HG02852 (cell line): ENCODE data around the gene FZR1.
"Not testable (repeated sequence)": the region's sequence is repeated elsewhere in the genome, so short reads cannot be mapped to it uniquely, and the experiment has no call there.

Source experiments
- ATAC-seq: cut with Tn5 transposase; IDR thresholded peaks from one replicate; pipeline ENCODE4 v1.9.1; 2021; ENCODE audit warnings: mild to moderate bottlenecking, moderate library complexity; ENCODE audit not compliant: unreplicated experiment

FZR1 gene

DNA sequence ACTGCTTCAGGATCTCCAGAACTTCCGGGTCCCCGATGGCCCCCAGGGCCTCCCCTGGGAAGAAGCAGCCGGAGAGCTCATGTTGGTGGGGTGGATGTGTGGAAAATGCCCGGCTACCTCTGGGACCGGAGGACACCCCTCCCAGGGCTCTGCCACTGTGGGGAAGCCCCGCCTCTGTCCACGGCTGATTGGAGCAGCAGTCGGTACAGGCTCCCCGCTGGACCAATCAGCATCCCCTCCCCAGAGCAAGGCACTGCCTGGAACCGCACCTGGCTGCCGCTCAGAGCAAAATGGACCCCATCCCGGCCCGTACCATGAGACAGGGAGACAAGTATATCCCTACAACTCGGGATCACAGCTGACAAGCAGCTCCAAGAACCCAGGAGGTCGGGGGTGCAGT lies 12.1 kb upstream of the FZR1 start:
- no peak for ATAC-seq

DNA sequence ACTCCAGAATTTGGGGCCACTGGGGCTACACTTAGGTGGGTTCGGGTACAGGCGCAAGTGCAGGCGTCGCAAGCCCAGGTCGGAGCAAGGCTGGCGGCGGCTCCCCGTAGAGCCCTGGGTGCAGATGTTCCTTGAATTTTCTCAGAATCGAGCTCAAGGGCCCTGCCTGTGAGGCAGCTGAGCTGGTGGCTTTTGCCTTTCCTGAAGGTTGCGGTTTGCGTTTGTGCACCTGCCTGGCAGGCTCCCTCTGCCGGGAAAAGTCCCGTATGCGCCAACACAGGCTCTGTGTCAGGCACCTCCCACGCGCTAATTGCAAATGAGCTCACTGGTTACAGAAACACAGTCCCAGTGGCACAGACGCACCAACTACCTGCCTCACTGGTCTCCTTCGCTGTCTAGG lies 11.6 kb upstream of the FZR1 start:
- ATAC-seq: no peak

DNA sequence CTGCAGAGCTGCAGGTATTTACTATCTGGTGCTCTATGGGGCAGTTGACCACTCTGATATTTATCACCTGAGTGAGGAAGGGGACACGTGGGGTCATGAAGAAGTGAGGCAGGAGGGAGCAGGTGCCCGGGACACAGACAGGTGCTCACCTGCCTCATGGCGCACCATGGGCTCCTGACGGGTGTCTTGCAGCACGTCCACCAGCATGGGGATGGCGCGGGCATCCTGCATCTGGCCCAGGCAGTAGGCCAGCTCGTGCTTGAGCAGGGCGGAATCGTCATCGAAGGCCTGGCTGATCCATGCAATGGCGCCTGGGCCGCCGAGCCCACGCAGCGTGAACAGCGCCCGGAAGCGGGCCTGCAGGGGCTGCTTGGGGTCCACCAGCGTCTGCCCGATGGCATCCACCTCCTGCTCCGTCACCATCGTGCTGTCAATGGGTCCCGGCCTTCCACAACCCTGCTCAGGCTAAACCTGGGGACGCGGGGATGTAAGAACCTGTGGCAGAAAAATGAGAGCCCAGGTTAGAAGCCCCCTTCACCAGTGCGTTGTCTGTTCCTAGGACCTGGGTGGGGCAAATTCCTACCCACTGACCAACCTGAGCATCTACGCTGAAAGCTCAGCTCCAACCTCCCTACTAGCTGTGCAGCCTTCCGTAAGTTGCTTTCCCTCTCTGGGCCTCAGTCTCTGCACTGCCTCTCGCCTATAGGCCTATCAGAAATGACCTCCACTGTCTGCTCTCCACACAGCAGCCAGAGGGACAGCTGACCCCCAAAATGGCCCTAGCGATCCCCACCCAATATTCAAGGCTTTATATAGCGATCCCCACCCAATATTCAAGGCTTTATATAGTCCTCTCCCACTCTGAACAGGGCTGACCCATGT lies 9.5 kb upstream of the FZR1 start:
- ATAC-seq: no peak

DNA sequence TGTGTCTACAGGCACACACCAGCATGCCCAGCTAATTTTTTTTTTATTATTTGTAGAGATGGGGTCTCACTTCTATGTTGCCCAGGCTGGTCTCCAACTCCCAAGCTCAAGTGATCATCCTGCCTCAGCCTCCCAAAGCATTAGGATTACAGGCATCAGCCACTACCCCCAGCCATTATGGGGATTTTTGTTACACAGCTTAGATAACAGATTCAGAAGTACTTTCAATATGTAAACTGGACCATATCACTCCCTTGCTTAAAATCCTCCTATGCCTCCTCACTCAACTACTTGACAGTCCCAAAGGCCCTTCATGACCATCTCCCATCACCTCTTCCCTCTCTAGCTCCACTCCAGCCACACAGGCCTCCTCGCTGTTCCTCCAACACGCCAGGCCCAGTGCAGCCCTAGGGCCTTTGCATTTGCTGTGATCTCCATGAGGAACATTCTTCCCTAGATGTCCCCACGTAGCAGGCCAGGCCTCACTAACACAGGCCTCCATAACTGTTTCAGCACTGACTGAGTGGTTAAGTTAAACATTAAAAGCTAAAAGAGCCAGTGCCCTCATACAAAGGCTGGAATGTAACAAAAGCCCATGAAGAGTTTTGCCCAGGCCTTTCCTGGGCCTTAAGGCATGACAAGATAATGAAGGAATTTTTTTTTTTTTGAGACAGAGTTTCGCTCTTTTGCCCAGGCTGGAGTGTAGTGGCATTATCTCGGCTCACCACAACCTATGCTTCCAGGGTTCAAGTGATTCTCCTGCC lies 8.2 kb upstream of the FZR1 start:
- no peak for ATAC-seq

DNA sequence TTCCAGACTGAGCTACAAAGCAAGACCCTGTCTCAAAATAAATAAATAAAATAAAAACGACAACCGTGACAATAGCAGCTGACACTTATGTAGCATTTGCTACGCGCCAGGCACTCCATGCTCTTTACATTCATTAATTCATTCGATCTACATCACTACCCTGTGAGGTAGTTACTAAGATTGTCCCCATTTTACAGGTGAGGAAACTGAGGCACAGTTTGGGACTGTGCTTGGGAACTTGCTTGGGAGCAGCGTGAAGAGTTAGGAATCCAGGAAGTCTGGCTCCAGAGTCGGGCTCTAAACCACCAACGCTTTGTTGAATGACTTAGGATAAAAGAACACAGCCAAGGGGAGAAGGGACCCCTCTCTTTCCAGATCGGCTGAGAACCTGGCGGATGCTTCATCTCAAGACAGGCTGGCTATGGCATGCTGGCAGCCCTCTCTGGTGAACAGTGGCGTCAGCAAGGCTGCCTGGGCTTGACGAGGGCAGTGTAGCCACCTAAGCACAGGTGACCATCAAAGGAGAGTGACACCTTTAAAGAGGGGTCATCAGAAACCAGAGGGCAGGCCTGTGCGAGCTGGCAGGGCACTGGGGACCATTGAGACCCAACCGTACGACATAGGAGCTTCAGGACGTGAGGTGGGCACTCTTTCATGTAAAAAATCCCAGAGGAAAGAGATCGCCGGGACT lies 6.2 kb upstream of the FZR1 start:
- ATAC-seq: no peak

DNA sequence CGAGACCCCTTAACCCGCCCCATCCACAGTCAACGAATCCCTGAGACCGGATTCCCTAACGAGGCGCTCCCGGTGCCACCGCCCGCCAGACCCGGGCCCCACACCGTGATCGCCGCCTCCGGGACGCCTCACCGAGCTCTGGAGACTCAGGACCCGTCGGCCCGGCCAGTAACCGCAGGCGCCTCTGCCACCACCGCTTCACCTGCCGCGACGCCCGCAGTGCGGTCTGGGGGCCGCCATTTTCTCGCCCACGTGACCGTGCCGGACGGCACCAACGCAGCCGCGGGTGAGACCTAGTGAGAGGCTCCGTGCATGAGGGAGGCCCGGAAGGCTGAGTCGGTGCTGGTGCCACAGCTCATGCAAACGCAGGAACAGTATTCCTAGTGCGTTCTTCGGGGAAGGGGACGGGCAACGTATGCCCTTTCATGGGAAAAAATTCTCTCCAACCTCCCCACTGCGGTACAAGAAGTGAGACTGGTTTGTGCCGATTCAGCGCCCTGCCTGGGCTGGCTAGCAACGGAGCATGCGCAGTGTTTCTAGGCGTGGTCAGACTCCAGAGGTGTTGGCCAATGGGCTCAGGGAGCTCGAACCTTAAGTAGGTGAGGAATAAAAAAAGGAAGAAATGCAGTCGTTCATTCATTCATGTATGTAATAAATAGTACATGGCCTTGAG lies 5.5 kb upstream of the FZR1 start, which contains the start of gene DOHH:
Gene DOHH (minus strand): TSS at position 246 of the 673 bp plus-strand sequence. CDS start 3,860 bp downstream, outside the sequence.
- ATAC-seq: peak; percentile 84

DNA sequence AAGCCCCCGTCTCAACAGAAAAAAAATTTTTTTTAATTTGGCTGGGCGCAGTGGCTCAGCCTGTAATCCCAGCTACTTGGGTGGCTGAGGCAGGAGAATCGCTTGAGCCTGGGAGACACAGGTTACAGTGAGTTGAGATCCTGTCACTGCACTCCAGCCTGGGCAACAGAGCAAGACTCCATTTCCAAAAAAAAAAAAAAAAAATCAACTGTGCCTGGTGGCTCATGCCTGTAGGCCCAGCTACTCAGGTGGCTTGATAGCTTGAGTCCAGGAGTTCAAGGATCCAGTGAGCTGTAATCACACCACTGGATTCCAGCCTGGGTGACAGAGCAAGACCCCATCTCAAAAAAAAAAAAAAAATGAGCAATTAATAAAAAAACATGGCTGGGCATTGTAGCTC lies 4.3 kb upstream of the FZR1 start:
- no peak for ATAC-seq

DNA sequence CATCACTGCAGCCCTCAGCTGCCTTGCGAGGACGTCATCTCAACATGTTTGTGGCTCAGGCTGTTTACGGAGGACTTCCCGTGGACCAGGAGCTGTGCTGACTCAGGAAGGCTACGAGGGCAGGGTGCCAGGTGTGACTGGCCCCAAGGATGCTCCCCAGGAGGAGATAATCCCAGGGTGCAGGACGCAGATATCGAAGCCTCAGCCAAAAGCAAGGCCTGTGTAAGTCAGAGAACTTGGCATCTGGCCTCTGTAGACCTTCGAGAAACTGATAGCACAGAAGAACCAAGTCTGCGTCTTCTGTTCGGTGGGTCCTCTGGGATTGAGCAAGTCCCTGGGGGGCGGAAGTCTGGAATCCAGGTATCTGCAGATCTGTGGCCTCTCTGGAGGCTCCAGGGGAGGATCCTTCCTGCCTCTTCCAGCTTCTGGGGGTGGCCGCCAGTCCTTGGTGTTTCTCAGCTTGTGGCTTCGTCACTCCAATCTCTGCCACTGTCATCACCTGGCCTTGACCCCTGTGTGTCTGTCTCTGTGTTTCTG lies 3.0 kb upstream of the FZR1 start:
- ATAC-seq: no peak

DNA sequence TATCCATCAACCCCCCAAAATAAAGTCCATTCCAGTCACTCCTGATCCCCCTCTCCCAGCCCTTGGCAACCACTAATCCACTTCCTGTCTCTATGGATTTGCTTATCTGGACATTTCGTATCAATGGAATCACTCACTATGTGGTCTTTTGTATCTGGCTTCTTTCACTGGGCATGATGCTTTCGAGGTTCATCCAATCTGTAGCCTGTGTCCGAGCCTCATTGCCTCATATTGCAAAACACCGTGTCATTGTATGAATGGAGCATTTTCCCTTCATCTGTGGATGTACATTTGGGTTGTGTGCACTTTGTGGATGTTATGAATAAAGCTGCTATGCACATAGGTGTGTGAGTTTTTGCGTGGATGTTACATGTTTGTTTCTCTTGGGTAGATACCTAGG lies 1.4 kb upstream of the FZR1 start:
- ATAC-seq: no peak

DNA sequence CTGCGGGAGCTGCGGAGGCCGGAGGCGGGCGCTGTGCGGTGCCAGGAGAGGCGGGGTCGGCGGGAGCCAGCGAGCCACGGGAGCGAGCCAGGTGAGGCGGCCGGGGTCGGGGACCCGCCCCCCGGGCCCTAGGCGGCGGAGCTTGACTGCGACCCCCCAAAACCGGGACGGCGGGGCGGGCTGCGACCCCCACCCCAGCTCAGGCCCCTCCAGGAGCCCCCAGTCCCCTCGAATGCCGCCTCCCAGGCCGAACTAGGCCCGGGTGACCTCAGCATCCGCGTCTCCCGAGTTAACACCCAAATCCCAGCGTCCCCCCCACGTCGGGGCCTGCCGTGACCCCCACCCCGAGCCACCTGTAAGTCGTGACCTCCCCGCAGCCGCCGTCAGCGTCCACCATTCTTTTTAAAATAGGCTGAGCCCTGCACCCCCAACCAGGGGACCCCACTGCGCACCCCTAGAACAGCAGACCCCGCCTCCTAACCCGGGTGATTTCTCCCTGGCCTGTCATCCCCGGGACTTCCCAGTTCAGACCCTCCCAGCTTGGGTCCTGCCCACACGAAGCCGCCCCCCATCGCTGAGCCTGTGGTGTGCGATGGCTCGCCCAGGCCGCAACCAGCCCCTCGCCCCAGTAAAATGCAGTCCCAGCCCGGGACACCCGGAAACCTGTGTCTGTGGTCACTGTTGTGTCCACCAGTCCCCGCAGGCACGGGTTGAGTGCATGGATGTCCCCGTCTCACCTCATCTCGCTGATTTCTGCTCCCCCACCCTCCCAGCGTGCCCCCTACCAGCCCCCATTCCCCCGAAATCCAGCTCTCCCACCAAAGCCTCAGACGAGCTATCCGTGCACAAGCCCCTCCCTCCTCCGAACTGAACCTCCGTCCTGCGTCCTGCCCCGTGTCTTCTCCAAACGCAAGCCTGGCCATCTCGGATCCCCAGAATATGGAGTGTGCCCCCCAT lies 551 bp downstream of the FZR1 start:
- ATAC-seq: peak; percentile 4

DNA sequence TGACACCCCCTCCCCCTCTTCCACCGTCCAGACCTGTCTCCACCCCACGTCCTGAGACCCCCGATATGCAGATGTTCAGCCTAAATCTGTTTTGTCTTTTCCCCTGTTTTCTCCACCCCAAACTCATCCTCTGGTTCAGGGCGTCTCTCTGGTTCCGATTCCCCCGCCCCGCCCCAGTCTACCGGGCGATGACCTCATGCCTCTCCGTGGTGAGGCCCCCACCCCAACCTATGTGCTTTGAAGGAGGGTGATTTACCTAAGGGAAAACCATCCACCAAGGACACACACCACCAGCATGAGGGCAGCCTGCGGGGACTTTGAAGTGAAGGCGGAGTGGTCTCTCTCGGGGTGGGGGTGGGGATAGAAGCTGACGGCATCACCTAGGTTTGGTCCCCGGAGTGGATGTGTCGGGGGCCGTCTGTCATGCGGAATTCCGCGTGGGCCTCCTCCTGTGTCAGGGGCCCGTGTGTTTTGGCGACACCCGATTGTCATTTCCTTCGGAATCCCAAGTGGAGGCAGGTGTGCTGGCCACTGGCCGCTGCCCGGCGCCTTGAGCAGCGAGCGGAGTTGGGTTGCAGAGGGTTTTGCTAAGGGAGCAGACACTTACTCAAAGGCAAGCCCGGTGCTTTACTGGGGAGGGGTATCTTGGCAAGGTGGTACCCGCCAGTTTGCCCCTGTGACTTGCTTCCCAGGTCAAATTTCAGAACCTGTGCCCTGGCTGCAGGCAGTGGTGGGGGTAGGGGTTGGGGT lies 1.4 kb downstream of the FZR1 start:
- ATAC-seq: no peak

DNA sequence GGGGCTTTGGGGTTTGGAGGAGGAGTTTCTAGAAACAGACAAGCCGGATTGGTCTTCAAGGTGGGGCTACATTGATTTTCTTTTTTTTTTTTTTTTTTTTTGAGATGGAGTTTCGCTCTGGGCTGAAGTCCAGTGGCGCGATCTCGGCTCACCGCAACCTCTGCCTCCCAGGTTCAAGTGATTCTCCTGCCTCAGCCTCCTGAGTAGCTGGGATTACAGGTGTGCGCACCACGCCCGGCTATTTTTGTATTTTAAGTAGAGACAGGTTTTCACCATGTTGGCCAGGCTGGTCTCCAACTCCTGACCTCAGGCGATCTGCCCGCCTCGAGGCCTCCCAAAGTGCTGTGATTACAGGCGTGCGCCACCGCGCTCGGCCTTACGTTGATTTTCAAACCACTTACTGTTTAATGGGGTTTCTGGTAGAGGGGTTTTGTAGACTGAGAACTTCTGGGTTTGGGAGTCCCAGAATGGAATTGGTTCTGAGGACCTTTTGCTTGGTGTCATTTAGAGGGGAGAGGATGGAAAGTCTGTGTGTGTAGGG lies 2.1 kb downstream of the FZR1 start:
- not testable (repeated sequence) for ATAC-seq

DNA sequence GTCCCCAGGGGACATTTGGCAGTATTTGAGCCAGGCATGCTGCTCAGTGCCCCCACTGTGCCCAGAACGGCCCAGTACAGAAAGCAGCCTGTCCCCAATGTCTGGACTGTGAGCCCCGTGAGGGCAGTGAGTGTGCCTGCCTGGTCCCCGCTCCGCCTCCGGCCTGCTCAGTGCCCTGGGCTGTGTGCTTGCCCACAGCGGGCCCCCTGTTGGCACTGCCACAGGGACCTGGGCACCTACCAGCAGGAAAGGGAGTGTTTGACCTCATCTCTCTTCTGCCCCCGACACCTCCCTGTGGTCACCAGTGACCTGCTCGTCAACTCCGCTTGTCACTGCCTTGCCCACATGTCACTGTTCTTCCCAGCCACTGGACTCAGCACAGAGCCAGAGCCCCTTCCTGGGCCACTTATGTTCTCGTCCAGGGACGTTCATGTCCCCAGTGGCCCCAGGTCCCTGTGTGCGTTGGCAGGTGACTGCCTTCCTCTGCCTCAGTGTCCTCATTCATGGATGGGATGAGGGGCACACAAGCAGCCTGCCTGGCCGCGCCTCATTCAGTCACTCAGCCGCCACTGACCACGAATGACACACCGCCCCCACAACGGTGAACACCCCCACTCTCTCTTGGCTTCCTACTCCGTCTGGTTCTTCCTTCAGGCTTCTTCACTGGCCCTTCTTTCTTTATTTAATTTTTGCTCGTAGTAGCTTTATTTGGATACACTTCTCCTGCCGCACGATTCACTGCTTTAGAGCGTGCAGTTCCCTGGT lies 2.8 kb downstream of the FZR1 start:
- ATAC-seq: no peak

DNA sequence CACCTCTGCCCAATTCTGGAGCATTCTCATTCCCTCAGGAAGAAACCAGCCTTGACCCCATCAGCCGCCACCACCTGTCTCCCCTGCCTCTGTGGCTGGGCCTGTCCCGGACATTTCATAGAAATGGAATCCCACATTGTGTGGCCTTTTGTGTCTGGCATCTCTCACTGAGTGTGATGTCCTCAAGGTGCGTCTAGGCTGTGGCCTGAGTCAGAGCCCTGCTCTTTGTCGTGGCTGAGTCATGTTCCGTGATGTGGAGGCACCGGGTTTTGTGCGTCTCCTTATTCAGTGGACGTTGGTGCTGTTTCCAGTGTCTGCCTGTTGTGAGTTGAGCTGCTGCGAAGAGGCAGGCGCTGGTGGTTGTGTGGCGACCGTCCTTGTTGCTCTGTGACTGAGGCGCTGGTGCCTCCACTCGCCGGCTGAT lies 3.5 kb downstream of the FZR1 start:
- no peak for ATAC-seq

DNA sequence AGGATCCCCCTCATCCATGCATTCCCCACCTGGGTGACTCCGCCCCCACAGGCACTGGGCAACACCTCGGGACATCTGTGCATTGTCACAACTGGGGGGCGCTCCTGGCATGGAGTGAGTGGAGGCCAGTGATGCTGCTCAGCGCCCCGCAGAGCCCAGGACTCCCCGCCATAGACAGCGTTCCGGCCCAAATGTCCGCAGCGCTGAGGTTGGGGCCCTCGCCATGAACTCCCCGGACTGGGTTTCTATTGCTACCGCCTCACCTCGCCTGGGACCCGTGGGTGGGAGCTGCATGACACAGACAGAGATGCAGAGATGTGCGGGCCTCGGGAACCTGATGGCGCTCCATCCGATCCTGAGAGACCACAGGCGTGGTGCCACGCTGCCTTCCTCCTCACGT lies 4.6 kb downstream of the FZR1 start:
- ATAC-seq: no peak

DNA sequence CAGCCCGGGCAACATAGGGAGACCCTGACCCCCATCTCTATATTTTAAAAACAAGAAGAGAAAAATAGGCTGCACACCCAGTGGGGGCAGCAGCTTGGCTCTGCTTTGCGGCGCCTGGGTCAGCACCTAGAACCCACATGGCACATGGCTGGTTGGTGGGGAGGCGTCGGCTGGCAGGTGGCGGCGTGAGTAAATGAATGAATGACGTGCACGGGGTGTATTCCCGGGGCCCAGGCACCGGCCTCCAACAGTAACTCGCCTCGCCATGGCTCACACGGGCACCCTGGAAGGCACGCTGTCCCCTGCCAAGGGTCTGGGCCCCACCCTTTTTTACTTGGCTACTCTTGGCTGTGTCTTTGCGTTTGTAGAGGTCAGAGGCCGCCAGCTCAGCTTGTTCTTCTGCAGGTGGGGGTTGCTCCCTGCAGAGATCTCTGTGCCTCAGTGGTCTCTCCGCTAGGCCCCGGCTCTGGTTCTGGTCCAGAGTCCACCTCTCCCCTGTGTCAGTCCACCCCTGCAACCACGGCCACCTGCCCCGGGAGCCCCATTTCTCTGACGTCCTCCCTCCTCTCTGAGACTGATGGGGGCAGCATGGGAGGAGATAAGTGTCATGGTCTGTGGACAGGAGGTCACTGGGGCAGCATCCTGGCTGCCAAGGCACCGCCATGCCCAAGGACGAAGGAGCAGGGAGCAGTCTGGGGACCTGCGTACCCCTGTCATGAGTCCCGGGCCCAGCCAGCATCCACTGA lies 5.6 kb downstream of the FZR1 start:
- ATAC-seq: no peak

DNA sequence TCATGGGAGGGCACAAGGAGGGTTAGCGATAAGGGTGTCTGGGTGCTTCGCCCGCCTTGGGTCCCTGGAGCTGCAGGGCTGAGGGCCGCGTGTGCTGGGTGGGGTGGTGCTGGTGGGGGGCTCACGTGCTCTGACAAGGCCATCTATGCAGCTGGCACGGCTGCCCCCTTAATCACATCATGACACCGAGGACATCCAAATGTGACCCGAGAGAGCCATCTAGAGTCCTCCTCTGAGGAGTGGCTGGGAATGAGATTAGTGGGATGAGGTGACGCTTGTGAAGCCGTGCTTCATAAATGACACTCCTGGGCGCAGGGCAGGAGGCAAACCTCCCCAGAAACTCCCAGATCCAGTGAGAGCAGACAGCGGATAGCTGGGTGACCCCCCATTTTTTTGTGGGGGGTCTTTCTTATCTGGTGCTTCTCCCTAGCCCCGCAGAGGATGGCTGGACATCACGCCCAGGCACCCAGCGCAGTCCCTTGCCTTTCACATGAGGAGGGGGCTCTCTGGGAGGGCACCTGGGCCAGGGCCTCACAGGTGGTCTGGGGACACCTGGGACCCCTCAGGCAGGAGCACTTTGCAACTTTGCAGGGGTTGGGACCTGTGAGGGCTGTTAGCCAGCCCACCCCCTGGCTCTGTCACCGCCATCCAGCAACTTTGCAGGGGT lies 6.6 kb downstream of the FZR1 start:
- ATAC-seq: no peak
